ENCODE measurements around the gene PLCG2. TPM values are rescaled to one million over a fixed set of nuclear protein-coding genes. Genes with fewer than 3 reads are reported as not detected.
A peak's percentile ranks its signal among the peaks of the same experiment; 100 is the strongest.

The PLCG2 gene
- total RNA-seq, 4 donors from 2014 or later = 30.5 to 243 (median 56.2) TPM

DNA sequence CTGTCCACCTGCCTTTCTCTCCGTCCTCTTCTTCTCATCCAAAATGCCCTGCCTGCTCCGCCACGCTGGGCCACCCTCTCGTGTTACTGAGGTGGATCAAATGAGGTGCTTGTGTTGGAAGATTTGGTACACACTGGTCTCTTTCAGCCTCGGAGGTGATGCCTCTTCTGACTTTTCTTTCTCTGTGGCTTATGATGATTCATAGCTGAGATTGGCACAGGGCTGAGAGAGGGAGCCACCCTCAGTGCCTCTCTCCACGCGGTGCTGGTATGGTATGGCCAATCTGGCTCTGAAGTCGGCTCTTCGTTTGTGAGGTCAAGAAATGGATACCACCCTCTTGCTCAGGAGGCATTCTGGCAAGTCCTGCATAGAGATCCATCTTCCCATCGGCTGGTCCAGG, 82.4 kb downstream of the PLCG2 start:
- no peak for TF ChIP-seq POLR2A (IDR thresholded peaks at IDR 0.05)
- TF ChIP-seq, protein P1, sequence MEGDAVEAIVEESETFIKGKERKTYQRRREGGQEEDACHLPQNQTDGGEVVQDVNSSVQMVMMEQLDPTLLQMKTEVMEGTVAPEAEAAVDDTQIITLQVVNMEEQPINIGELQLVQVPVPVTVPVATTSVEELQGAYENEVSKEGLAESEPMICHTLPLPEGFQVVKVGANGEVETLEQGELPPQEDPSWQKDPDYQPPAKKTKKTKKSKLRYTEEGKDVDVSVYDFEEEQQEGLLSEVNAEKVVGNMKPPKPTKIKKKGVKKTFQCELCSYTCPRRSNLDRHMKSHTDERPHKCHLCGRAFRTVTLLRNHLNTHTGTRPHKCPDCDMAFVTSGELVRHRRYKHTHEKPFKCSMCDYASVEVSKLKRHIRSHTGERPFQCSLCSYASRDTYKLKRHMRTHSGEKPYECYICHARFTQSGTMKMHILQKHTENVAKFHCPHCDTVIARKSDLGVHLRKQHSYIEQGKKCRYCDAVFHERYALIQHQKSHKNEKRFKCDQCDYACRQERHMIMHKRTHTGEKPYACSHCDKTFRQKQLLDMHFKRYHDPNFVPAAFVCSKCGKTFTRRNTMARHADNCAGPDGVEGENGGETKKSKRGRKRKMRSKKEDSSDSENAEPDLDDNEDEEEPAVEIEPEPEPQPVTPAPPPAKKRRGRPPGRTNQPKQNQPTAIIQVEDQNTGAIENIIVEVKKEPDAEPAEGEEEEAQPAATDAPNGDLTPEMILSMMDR (IDR thresholded peaks at IDR 0.05) = no peak
- no peak for DNase-seq
- Histone ChIP-seq H3K9me3 (no peaks in the 10 kb centered on the region), H3K27me3 (no peaks in the 10 kb centered on the region), H3K27ac (peak overlapping the region in 2 of 4 donors; percentile 14 to 16), H3K36me3 (peaks cover 0 to 8% (median 0%) of the 10 kb centered on the region in 3 donors), H3K4me1 (peaks cover 0 to 6% (median under 1%) of the 10 kb centered on the region in 4 donors), H3K4me3 (no peak overlapping the region)

- Histone ChIP-seq H3K36me3 (peaks cover 0 to 8% (median 0%) of the 10 kb centered on the region in 3 donors), H3K4me3 (no peak overlapping the region), H3K27me3 (no peaks in the 10 kb centered on the region), H3K4me1 (peaks cover 0 to 6% (median 2%) of the 10 kb centered on the region in 4 donors), H3K9me3 (no peaks in the 10 kb centered on the region), H3K27ac (peak overlapping the region in 2 of 4 donors; percentile 16 to 71)
- no peak for DNase-seq
- TF ChIP-seq, protein P1 (IDR thresholded peaks at IDR 0.05) = no peak
- TF ChIP-seq POLR2A (IDR thresholded peaks at IDR 0.05) = no peak
Measured at GRCh38 chr16:81861915-81862314, 82.8 kb downstream of the PLCG2 start.

DNA sequence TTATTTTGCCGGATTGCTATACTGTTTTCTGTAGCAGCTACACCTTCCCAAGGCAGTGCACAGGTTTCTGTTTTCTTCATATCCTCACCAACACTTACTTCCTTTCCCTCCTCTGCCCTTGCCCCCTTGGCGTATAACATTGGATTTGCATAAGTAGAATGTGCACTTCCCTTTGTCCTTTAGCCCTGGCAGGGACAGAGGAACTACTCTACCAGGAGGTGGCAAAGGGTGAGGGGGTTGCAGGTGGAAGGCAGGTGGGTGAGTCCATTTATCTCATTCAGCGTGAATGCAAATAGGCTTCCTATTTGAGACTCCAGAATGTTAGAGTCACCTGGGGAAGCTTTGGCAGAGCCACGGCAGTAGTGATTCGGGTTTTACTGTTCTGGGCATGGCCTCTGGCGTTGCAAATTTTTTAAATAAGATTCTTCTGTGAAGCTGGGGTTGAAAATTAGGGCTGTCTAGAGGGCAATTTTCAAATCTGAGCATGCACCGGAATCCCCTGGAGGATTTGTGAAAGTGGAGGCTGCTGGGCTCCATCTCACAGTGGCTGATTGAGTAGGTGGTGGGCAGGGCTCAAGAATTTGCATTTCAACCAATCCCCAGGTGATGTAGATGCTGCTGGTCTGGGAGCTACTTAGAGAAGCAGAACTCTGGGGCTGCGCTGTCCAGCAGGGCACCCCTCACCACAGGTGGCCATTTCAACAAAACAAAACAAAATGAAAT, 84.7 kb downstream of the PLCG2 start:
- Histone ChIP-seq H3K27me3 (no peaks in the 10 kb centered on the region), H3K4me3 (no peak overlapping the region), H3K36me3 (peaks cover 0 to 8% (median 0%) of the 10 kb centered on the region in 3 donors), H3K4me1 (peaks cover 0 to 8% (median 3%) of the 10 kb centered on the region in 4 donors), H3K9me3 (no peaks in the 10 kb centered on the region), H3K27ac (peak overlapping the region in 2 of 4 donors; percentile 1 to 71)
- DNase-seq = peak in 2 of 3 donors; percentile 71 to 73
- no peak for TF ChIP-seq POLR2A (IDR thresholded peaks at IDR 0.05)
- TF ChIP-seq, protein P1 (IDR thresholded peaks at IDR 0.05) = peak in 1 of 6 experiments; percentile 7

DNA sequence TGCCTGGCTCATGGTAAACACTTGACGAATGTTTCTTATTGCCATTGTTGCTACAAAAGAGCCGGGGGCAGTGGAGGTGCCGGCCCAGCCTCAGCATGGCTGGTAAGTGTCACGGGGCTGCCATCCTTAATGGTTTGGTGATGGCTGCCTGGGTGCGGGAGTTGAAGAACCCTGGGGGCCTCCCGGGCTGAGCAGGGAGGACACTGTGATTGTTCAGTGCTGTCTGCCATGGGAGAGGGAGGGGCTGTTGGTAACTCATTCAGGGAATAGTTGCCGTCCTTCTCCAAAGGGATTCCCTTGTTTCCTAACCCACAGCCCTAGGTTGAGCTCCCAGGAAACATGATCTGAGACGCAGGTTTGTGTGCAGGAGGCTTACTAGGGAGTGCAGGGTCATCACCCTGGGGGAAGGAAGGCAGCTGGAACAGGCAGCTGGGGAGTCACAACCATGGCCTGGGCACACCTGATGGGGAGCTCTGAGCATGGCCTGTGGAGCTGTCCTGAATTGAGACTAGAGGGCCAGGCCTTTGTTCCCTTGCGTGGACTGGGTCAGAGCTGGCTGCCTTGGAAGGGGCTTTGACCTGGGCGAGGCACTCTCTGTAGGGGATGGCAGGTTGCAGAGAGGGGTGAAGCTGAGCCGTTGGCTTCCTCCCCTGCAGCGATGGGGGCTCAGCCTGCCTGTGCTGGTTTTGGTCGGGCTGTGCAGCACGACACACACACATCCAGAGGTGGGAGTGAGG, 85.7 kb downstream of the PLCG2 start:
- peak overlapping the region in 1 of 4 donors; percentile 71 for H3K27ac ChIP-seq

GRCh38 chr16:81866820-81867440, 87.8 kb downstream of the PLCG2 start:
- no peaks in the 10 kb centered on the region for H3K9me3 ChIP-seq
- H3K27ac ChIP-seq = peak overlapping the region in 3 of 4 donors; percentile 45 to 65 (median 46)
- H3K27me3 ChIP-seq = no peaks in the 10 kb centered on the region
- peaks cover 0 to 4% (median 0%) of the 10 kb centered on the region in 3 donors for H3K36me3 ChIP-seq
- H3K4me1 ChIP-seq = peaks cover 0 to 8% (median 0%) of the 10 kb centered on the region in 4 donors
- peak in 2 of 3 donors; percentile 36 to 70 for DNase-seq
- TF ChIP-seq POLR2A (IDR thresholded peaks at IDR 0.05) = no peak
- TF ChIP-seq, protein P1 (IDR thresholded peaks at IDR 0.05) = no peak
- H3K4me3 ChIP-seq = no peak overlapping the region

More for the DNA sequence above, 85.7 kb downstream of the PLCG2 start:
- no peak for DNase-seq
- Histone ChIP-seq H3K4me3 (no peak overlapping the region), H3K9me3 (no peaks in the 10 kb centered on the region), H3K27me3 (no peaks in the 10 kb centered on the region), H3K4me1 (peaks cover 0 to 8% (median 3%) of the 10 kb centered on the region in 4 donors), H3K36me3 (peaks cover 0 to 8% (median 0%) of the 10 kb centered on the region in 3 donors)
- TF ChIP-seq, protein P1 (IDR thresholded peaks at IDR 0.05) = no peak
- TF ChIP-seq POLR2A (IDR thresholded peaks at IDR 0.05) = no peak

All from Peyer's patch (tissue), 4 donors.